Fibroblast of pulmonary artery (primary cell): ENCODE results near the gene PLA2G2C.

Experiments
- DNase-seq: peaks from one replicate; pipeline ENCODE4 v3.0.0-alpha.2; 2010; ENCODE audit warnings: low read depth
- H3K4me3 ChIP-seq: replicated peaks from 2 replicates; pipeline ENCODE4 v1.5.1; 2011; ENCODE audit warnings: low read depth, mild to moderate bottlenecking, control low read depth, low read length, moderate library complexity
- CTCF ChIP-seq: IDR thresholded peaks from 2 replicates; pipeline ENCODE4 v1.5.1; 2011; ENCODE audit warnings: mild to moderate bottlenecking, control low read depth, low read length, inconsistent platforms; ENCODE audit errors: missing control alignments

Gene PLA2G2C

DNA sequence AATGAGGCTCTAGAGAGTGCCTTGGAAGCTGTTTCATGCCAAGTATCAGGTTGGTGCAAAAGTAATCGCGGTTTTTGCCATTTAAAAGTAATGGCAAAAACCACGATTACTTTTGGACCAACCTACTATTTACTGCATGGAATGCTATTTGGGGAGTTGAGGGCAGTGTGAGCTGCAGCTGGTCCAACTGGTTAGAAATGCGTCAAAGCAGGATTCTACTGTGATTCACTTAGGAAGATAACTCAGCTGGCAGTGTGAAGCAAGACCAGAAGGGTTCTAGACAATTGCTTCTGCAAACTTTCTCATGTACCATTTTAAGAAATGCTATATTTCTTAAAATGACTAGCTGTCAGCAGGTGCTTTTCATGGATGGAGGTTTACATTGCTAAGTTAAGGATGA lies 21.2 kb upstream of the PLA2G2C start:
- no peak for TF ChIP-seq CTCF
- no peak overlapping the region for H3K4me3 ChIP-seq
- DNase-seq, result no peak

DNA sequence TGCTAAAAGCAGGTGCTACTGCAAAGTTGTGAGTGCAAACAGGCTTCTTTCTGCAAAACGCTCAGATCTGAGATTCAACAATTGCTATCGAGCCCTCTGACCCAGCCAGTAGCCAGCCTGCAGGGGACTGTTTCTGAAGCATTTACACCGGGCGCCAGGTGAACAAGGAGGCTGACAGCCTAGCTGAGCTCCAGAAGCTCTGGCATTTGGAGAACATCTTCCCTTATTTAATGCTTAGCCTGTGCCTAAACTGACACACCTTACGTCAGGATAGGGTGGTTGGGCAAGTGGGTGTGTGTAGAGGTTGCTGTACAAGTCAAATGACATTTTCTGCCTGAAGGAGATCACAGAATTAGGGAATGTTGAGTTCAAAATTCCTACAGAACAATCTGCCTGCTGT lies 15.8 kb upstream of the PLA2G2C start:
- no peak for DNase-seq
- no peak for TF ChIP-seq CTCF
- no peak overlapping the region for H3K4me3 ChIP-seq

DNA sequence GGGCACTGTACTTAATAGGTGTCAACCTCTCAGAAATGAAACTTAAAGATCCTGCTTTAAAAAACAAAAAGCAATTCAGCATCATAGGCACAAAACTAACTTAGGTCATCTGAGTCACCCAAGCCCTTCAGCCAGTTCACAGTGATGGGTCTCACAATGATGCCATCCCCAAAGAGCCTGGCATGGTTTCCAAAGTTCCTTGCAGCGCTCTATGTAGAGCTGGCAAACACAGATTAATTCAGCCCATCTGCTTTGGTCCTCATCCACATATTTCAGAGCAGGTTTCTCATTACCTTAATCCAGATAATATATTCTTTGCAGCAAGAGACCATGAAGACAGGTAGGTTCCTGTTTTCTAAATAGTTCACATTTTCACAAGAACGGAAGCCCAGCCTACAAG lies 14.6 kb upstream of the PLA2G2C start:
- no peak overlapping the region for H3K4me3 ChIP-seq
- no peak for DNase-seq
- TF ChIP-seq CTCF, result no peak

DNA sequence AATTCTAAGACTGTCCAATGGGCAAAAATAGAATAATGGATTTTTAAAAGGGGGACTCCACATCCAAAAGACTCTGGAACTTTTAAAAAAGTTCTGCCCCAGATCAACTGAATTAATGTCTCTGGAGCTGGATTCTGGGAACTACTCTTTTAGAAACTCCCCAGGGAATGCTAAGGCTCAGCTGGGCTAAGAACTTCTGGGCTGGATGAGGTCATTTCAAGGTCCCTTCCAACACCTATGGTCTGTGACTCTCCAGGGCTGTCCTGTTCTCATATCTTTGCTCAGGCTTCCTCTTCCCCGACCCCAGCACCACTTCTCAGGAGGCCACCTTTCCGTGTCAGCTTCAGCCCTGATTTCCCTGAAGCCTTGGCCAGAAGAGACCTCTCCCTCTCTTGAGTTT lies 13.5 kb upstream of the PLA2G2C start:
- TF ChIP-seq CTCF, result no peak
- no peak for DNase-seq
- no peak overlapping the region for H3K4me3 ChIP-seq

DNA sequence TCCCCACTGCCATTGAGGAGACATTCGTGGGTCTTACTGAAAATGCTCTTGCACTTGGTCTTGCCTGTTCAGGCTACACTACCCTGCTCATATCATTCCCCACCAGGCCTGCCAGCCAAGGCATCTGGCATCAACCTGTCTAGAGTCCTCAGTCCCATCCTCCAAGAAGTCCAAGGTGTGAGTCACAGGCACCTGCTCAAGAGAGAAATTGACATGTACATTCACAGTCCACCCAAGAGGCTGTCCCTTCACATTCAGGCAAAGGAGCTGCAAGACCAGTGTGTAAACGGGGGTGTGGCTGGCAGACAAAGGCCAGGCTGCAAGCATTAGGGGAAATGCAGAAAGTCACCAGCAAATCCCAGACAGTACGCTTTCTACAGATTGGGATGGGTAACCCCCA lies 13.1 kb upstream of the PLA2G2C start:
- DNase-seq, result no peak
- H3K4me3 ChIP-seq, result no peak overlapping the region
- no peak for TF ChIP-seq CTCF

- no peak overlapping the region for H3K4me3 ChIP-seq
- DNase-seq, result no peak
- no peak for TF ChIP-seq CTCF
These were observed 12.6 kb upstream of the PLA2G2C start for GRCh38 chr1:20198918-20199317.

DNA sequence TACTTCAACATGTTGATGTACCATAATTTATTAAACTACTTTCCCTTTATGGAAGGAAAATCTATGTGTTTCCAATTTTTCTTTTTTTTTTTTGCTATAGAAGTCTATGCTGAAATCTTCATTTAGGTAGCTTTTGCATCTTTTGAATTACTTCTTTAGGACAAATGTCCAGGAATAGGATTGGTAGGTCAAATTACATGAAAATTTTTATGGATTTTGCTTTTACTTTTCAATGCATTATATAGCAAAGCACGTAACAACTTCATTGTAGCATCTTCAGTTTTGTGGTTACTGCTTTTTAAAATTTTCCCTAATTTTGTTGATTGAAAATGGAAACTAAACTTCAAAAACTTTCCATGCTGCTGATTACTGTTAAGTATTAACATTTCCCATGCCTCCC lies 12.0 kb upstream of the PLA2G2C start:
- TF ChIP-seq CTCF, result no peak
- no peak for DNase-seq
- H3K4me3 ChIP-seq, result no peak overlapping the region
